ENCODE measurements around the gene GPR157.
"Not testable (repeated sequence)": the region's sequence is repeated elsewhere in the genome, so short reads cannot be mapped to it uniquely, and the experiment has no call there.

GPR157 gene

DNA sequence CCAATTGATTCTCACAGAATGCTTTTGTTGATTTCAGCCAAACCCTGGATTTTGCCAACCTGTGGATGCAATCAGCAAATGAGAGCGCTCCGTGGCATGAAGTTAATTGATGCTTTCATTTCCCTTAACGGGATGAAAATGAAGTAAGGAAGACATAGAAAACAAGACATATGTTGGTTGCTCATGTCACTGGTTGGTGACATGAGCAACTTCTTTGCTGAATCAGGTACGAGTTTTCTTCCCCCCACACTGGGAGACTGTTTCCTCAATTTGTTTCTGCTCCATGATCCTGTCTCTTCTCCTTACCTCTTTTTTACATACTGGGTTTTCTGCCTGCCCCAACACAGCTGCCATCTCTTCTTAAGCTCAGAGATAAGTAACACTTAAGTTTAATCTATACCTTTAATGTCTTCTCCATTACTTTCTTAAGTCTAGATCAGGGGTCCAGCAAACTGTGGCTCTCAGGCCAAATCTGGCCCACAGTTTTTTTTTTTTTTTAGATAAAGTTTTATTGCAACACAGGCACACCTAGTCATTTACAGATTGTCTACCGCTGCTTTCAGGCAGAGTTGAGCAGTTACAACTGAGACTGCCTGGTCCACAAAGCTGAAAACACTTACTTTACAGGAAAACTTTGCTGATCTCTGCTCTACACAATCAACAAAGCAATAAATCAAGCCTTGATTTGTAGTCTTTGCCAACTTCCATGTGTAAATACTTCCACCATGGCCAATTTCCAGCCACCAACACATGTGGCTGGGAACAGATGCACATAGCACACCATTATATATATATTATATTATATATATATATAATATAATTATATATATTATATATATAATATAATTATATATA is 13.3 kb downstream of the GPR157 start:
- DNase-seq, result no peak

DNA sequence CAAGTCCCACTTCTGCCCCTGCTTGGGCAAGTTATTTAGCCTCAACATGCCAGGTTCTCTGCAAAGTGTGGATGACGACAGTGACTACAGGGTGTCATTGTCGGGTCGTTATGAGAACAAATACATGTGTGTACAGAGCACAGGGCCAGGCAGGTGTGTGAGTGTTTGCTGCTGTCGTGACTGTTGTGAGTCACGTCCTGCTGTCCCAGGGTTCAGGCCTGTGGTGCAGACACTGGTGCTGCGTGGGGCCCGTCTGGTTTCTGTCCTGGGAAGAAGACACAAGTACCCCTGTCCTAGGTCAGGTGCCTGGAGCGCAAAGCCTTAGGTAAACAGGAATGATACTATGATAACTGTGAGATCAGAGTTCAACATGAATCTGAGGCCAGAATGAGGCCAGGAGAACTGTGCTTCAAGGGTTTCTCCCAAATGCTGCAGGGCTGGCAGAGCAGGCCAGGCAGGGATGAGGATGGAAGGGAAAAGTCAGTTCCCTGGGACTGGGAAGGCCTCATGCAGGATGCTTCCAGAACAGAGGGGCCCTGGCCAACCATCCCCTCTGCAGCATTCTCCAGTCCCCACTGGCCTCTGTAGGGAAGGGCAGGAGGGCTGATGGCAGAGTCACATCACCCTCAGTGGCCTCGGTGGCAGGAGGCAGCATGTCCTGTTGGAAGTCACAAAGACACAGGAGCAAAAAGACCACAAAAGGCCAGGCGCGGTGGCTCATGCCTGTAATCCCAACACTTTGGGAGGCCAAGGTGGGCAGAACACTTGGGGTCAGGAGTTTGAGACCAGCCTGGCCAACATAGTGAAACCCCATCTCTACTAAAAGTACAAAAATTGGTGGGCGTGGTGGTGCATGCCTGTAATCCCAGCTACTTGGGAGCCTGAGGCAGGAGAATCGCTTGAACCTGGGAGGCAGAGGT is 15.7 kb downstream of the GPR157 start:
- DNase-seq, result no peak

DNA sequence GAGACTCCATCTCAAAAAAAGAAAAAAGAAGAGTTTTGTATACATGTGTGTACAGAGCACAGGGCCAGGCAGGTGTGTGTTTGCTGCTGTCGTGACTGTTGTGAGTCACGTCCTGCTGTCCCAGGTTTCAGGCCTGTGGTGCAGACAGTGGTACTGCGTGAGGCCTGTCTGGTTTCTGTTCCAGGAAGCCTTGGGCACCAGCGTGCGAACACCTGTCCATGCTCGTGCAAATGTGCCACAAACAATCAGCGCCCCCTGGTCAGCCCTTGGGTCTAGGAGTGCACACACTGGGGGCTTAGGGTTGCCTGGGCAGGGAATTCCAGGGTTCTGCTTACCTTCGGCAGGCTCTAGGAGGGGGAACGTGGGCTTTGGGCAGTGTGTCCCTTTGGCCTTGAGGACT is 16.9 kb downstream of the GPR157 start:
- DNase-seq, result no peak

DNA sequence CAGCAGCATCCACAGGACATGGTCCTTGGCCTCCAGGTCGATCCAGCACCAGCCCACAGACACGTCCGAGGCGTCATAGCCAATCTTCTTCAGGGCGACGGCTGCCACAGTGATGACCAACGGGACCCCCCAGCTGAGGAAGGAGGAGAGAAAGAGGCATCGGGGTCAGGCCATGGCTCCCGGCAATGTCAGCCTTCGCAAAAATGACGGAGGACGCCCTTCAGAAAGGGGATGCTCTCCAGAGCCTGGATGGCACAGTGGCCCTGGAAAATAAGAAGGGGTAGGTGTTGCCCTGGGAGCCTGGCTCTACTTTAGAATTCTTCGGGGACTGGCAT is 17.6 kb downstream of the GPR157 start:
- no peak for DNase-seq

- peak; percentile 84 for DNase-seq
Observed at GRCh38 chr1:9110669-9111356, 18.1 kb downstream of the GPR157 start.

DNA sequence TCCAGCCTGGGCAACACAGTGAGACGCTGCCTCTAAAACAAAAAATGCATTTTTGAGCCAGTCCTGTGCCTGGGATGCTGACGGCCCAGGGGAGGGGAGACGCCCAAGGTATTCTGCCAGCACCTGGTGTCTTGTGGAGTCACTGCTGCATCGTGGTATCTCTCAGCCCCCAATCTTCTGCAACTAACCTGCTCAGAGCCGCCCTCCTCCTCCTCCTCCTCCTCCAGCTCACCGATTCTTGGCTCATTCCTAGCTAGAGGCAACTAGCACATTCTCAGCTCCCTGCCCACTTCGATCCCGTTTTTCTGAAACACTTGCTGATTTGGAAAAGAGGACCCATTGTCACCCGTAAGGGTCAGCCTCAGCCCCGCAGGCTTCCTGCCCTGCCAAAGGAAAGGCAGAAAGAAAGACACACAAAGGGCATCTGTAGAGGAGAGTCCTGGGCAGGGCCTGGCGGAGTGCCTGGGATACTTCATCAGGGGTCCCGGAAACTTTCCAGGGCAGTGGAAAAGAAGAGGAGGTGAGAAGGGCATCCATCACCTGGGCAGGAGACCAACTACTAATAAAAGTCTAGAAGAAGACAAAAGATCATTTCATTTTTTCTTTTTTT is 20.7 kb downstream of the GPR157 start:
- no peak for DNase-seq

DNA sequence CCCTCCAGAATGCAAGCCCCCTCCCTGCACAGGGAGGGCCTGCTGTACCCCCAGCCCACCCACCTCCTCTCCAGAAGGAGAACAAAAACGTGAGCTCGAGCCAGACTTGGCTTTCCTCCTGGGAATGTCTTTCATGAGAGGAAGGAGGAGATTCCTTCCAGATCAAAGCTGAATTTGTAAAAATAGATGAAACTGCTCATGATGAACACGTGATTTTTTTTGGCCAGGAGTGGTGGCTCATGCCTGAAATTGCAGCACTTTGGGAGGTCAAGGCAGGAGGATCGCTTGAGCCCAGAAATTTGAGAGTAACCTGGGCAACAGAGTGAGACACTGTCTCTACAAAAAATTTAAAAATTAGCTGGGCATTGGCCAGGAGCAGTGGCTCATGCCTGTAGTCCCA is 21.8 kb downstream of the GPR157 start:
- no peak for DNase-seq

DNA sequence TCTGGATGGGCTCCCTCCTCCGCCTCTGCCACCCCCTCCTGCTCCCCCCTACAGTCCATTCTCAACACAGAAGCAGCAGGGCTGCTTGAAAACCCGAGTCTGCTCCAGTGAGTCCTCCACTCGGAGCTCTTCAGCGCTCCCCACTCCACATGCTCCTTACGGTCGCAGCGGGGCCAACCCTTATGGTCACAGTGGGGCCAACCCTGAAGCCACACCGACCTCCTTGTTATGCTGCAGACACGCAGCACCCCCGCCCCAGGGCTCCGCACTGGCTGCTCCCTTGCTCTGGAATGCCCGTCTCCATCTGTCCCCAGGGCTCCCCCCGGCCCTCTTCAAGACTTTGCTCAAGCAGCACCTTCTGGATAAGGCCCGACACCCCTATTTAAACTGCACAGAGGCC is 22.6 kb downstream of the GPR157 start:
- DNase-seq, result no peak

- DNase-seq, result no peak
Observed at GRCh38 chr1:9105336-9105867, 23.5 kb downstream of the GPR157 start.

DNA sequence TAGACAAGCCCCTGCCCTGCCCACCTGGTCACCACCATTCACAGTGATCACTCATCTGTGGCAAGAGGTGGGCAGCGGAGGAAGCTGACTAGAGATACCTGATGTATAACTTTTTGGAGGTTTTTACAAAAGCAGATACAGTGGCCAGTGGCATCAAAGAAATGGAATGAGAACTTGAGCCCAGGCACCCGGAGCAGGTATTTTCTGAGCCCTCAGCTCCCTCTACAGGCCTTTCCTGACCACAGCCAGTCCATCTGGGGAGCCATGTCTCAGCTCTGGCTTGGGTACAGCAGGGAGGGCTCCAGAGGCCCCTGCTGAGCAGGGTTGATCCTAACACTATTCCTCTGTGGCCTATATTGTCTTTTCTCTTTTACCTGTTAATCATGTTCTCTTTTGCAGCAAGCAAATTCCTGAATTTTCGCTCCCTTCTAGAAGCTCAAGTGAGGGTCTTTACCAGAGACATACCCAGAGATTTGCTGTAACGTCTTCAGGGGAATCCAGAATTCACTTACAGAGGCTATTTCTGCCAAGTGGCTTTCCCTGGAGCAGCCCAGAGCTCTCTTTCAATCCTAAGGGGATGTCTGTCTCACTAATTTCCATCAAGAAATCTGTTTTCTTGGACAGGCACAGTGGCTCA is 27.3 kb downstream of the GPR157 start:
- peak; percentile 72 for DNase-seq

GRCh38 chr1:9100471-9101043 is 28.3 kb downstream of the GPR157 start:
- DNase-seq, result no peak

DNA sequence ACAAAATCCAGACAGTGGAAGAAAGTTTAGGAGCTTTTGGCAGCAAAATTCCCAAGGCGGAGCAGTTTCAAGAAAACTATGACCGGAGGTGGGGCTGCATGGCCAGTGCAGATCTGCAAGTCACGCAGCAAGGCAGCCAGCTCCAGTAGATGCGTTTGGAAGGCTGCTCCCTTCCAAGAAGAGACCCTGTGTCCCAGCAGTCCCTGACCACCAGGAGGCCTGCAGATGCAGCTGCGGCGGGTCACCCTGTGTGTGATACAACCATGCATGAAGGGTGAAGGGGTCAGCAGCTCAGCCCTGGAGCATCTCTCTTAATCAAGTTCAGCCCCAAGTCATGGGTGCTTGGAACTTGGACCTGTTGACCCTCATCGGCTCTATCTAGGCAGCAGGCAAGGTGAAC is 29.3 kb downstream of the GPR157 start:
- DNase-seq, result no peak

DNA sequence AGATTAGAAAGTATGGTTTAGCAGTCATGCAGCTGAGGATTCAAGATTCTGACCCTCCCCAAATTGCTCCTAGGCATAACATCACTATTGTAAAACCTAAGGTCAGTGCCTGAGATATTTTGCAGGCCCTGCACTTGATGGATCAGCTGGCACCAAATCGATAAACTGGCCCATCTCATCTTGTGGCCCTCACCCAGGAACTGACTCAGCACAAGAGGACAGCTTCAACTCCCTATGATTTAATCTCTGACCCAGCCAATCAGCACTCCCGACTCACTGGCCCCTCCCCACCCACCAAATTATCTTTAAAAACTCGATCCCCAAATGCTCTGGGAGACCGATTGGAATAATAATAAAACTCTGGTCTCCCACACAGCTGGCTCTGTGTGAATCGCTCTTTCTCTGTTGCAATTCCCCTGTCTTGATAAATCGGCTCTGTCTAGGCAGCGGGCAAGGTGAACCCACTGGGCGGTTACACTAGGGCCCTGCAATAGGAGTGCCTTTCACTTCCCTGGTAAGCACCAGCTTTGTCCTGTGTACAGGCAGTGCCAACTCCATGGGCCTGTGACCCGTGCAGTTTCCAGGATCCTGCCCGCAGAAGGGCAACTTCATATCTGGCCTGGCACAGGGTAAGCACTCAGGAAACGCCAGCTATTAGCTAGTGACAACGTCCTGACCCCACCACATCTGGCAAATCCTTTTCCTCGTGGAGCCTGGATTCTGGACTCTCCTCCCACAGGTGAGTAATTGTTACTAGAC is 30.8 kb downstream of the GPR157 start:
- no peak for DNase-seq

DNA sequence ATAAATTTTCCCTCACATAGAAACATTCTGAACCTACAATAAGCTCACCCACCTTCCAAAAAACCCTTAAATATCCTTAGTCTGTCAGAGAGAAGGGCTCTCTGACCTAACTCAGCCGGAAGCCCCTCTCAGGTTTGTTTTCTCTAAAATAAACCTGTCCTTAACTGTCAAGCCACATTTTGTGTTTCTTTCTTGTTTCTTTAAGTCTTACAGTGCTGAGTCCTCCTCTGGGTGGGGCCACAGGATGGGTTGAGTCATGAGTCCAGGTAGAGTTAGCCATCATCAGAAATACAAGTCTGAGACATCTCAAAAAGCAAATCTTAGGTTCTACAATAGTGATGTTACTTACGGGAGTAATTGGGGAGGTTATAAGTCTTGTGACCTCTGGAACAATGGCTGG is 33.1 kb downstream of the GPR157 start:
- no peak for DNase-seq

DNA sequence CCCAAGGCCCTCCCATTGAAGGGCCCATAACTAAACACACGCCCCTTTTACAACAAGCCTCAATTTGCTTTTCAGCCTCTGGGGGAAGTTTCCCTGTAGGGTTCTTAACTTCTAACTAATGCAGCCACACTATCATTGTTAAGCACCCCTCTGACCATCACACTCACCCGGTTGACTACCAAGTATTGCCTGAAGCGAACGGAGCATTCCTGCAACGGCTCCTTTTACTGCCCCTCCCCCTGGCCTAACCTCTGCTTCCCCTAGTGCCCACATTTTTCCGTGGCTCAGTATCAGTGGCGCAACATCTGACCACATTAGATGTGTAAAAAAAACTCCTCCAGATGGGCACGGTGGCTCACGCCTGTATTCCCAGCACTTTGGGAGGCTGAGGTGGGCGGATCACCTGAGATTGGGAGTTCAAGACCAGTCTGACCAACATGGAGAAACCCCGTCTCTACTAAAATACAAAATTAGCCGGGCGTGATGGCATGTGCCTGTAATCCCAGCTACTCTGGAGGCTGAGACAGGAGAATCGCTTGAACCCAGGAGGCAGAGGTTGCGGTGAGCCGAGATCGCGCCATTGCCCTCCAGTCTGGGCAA is 34.8 kb downstream of the GPR157 start:
- DNase-seq, result not testable (repeated sequence)

DNA sequence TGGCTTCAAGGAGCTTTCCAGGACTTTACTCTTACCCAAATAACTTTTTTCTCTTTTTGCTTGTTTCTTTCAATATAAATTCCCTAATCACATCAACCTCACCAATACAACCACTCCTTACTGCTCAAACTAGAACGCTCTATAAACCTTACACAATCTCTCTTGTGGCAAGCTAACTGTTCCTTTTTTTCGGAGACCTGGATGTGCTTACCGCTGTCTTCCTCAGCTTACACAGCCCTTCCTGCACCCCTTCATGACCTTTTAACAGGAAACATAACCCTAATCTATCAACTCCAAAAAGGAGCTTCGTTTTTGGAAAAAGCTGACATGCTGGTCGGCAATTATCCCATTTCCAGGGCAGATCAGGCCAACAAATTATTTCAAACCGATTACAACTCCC is 35.3 kb downstream of the GPR157 start:
- no peak for DNase-seq

- DNase-seq, result no peak
Observed at GRCh38 chr1:9093091-9093490, 35.8 kb downstream of the GPR157 start.

DNA sequence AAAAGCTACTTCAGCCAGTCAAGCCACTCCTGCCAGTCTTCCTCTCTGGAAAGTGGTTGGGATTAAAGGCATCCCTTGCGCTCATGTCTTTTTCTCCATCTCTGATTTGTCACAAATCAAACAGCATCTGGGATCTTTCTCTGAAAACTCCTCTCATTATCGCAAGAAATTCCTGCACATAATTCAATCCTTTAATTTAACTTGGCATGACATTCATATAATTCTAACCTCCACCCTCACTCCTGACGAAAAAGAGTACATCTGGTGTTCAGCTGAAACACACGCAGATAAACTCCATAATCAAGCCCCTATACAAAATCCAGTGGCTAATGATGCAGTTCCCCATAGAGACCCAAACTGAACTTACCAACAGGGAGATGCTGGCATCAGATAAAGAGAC is 40.1 kb downstream of the GPR157 start:
- DNase-seq, result no peak

DNA sequence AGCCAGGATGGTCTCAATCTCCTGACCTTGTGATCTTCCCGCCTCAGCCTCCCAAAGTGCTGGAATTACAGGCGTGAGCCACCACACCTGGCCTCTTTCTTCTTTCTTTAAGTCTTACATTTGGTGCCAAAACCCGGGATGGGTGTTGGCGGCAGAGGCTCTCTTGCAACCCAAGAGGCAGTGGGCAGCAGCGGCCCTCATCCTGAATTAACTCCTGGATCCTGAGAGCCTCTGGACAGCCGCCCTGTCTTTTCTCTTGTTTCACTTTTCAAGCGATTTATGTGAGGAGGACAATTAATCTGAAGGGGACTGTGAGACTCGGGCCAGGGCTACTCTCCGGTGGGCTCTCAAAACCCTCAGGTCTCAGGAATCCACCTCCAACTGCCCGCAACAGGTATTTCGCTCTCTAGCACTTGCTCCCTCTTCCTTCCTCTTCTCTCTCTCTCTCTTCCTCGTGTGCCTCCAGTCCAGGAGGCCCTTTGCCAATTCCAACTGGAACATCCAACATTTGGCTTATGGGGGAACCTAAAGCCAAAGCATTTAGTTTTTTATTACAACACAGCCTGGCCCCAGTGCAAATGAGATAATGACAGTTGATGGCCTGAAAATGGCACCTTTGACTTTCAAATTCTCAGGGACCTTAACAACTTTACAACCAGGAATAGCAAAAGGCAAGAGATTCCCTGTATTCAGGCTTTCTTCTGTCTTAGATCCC is 41.3 kb downstream of the GPR157 start:
- no peak for DNase-seq

DNA sequence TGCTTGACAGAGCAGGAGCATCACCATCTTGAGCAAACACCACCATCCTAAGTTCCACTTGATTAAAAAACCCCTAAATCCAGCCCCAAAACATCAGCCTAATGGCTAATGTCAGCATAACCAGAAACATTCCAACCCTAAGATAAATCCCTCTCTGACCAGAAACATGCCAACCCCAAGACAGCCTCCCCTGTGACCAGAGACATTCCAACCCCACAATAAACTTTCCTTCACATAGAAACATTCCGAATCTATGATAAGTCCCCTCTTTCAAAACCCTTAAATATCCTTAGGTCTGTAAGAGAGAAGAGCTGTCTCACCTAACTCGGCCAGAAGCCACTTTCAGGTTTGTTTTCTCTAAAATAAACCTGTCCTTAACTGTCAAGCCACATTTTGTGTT is 42.1 kb downstream of the GPR157 start:
- no peak for DNase-seq
